Astrocyte (in vitro differentiated cells and primary cell): ENCODE results near the gene TRIO.

ENCODE experiments used
- CTCF ChIP-seq: IDR thresholded peaks from 2 replicates; pipeline ENCODE4 v1.5.1; 2011; ENCODE audit warnings: low read depth, mild to moderate bottlenecking, inconsistent platforms, low read length, moderate library complexity; ENCODE audit not compliant: insufficient read depth
- EZH2 ChIP-seq: IDR thresholded peaks from 2 replicates; pipeline ENCODE4 v1.6.1; 2012; ENCODE audit warnings: mild to moderate bottlenecking, low read length, inconsistent platforms; ENCODE audit not compliant: insufficient read depth

GRCh38 chr5:14195588-14195987, 52.4 kb downstream of the TRIO start:
- TF ChIP-seq CTCF, result no peak
- no peak for TF ChIP-seq EZH2
